GM12873 (cell line): ENCODE measurements around the gene SPART.

Source experiments
- CTCF ChIP-seq: IDR thresholded peaks from 2 replicates; pipeline ENCODE4 v1.5.1; 2012; ENCODE audit warnings: low read depth, mild to moderate bottlenecking, moderate library complexity, low read length, control low read depth; ENCODE audit not compliant: insufficient read depth; ENCODE audit errors: missing control alignments

The SPART gene

DNA sequence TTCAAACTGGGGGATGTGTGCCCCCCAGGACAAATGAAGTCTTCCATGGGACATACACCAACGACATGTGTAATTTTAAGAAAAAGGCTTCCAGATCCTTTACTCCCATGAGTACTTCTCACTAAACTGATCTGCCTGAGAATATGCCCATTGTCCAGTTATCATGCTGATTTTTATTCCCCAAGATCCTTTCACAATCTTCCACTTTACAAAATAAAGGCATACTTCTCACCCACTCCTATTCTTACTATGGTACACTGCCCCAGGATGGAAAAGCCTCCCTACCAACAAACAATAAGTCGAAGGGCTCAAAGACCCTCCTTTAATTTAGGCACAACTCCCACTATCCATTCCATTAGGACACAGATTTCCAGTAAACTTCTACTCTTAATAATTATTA lies 3.5 kb downstream of the SPART start:
- TF ChIP-seq CTCF = no peak

DNA sequence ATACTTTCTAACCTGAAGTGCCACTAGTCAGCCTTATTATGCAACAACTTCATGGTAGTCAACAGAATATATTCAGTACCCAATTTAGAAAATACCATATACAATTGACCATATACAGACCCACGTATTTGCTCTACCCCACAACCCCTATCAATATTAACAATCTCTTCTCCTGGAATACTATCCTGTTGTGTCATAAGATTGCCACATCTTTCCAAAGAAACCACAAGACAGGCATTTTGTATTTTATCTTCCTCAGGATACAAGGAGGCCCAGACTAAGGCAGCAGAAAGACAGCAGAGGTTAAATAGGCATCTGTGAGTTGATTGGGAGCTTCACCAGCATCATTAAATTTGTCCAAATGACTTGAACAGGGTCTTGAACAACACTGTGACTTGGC lies 4.5 kb downstream of the SPART start:
- no peak for TF ChIP-seq CTCF

DNA sequence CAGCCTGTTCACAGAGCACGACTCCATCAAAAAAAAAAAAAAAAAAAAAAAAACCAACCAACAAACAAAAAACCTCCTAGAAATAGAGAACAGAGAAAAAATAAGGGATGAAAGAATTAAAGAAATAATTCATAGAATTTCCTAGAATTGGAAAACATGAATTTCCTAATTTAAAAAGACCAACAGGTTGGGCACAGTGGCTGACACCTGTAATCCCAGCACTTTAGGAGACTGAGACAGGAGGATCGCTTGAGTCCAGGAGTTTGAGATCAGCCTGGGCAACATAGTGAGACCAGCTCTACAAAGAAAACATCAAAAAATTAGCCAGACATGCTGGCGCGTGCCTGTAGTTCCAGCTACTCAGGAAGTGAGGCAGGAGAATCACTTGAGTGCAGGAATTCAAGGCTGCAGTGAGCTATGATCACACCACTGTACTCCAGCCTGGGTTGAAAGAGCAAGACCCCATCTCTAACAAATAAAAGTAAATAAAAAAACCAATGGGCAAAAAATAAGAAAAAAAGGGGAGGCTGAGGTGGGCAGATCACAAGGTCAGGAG lies 6.5 kb downstream of the SPART start:
- no peak for TF ChIP-seq CTCF

DNA sequence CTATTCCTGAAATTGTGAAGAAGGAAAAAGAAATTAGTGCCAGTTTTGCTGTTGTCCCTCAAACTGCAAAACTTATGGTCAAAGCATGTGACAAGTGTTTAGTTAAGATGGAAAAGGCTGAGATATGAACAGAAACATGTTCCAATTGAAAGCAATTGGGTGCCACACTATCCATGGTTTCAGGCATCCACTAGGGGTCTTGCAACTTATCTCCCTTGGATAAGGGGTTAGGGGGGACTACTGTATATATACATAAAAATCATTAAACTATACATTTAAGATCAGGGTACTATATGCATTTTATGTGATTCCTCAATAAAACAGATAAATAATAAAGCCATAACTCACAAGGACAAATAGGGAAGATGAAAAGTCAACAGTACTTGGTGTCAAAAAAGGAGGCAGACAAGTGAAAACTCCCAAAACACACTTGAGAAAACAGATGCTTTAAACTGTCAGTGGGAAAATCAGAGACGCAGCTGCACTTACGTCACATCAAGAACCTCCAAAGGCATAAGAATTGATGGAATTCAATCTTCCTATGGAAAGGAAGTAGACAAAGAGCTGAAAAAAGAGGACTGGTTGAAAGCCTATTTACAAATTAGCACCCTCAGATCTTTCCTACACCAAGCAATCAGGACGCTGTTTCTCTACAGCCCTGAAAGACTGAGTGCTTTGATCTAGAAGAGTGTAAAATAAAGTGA lies 8.1 kb downstream of the SPART start:
- no peak for TF ChIP-seq CTCF

- no peak for TF ChIP-seq CTCF
Measured at GRCh38 chr13:36332986-36333385, 13.2 kb downstream of the SPART start.

GRCh38 chr13:36331280-36331679 lies 14.9 kb downstream of the SPART start:
- no peak for TF ChIP-seq CTCF

GRCh38 chr13:36329361-36329760 lies 16.8 kb downstream of the SPART start:
- TF ChIP-seq CTCF = no peak
